ENCODE data around the gene MYH16. TPM values are rescaled to one million over a fixed set of nuclear protein-coding genes. Genes with fewer than 3 reads are reported as not detected.

Gene MYH16
- total RNA-seq (2022; extraction: Qiagen RNA extraction; ENCODE audit: low read depth), result 0.27 to 1.2 TPM (median 0.74 TPM) in 5 replicates

GRCh38 chr7:99272476-99273045 is at the start of gene MYH16:
Gene MYH16 (plus strand): TSS chr7:99272839.

GRCh38 chr7:99325592-99326407 is 53.2 kb downstream of the MYH16 start, which contains the start of gene ARPC1A:
Gene ARPC1A (plus strand): TSS chr7:99325898. CDS start chr7:99333354, 7,456 bp downstream.

Other genes starting within 250 kb of the MYH16 start
- 22.3 to 28.1 TPM (median 23.4 TPM) in 5 replicates for gene SMURF1, start 128.7 kb upstream of the MYH16 start, total RNA-seq (2022; extraction: Qiagen RNA extraction; ENCODE audit: low read depth)
- gene KPNA7, start 64.7 kb upstream of the MYH16 start, total RNA-seq (2022; extraction: Qiagen RNA extraction; ENCODE audit: low read depth), result 1.0 to 1.3 TPM (median 1.2 TPM) in 5 replicates
- gene ARPC1A, start 53.1 kb downstream of the MYH16 start, total RNA-seq (2022; extraction: Qiagen RNA extraction; ENCODE audit: low read depth), result 128 to 138 TPM (median 129 TPM) in 5 replicates
- gene ARPC1B, start 101.9 kb downstream of the MYH16 start, total RNA-seq (2022; extraction: Qiagen RNA extraction; ENCODE audit: low read depth), result 233 to 306 TPM (median 289 TPM) in 5 replicates
- 174 to 231 TPM (median 186 TPM) in 5 replicates for gene PDAP1, start 135.8 kb downstream of the MYH16 start, total RNA-seq (2022; extraction: Qiagen RNA extraction; ENCODE audit: low read depth)
- gene BUD31, start 136.1 kb downstream of the MYH16 start, total RNA-seq (2022; extraction: Qiagen RNA extraction; ENCODE audit: low read depth), result 133 to 189 TPM (median 141 TPM) in 5 replicates
- gene PTCD1, start 166.0 kb downstream of the MYH16 start, total RNA-seq (2022; extraction: Qiagen RNA extraction; ENCODE audit: low read depth), result 5.2 to 8.7 TPM (median 7.5 TPM) in 5 replicates
- gene CPSF4, start 166.1 kb downstream of the MYH16 start, total RNA-seq (2022; extraction: Qiagen RNA extraction; ENCODE audit: low read depth), result 30.1 to 48.2 TPM (median 44.5 TPM) in 5 replicates
- gene ATP5MF, start 193.3 kb downstream of the MYH16 start, total RNA-seq (2022; extraction: Qiagen RNA extraction; ENCODE audit: low read depth), result 808 to 1,607 TPM (median 884 TPM) in 5 replicates
- 7.0 to 9.3 TPM (median 8.2 TPM) in 5 replicates for gene ZNF789, start 200.1 kb downstream of the MYH16 start, total RNA-seq (2022; extraction: Qiagen RNA extraction; ENCODE audit: low read depth)
- 15.4 to 20.0 TPM (median 18.8 TPM) in 5 replicates for gene ZNF394, start 227.4 kb downstream of the MYH16 start, total RNA-seq (2022; extraction: Qiagen RNA extraction; ENCODE audit: low read depth)
- 9.1 to 10.4 TPM (median 10.1 TPM) in 5 replicates for gene ZKSCAN5, start 231.8 kb downstream of the MYH16 start, total RNA-seq (2022; extraction: Qiagen RNA extraction; ENCODE audit: low read depth)